Measurements from ENCODE around the gene RPE65.
"Not testable (repeated sequence)": the region's sequence is repeated elsewhere in the genome, so short reads cannot be mapped to it uniquely, and the experiment has no call there.

Gene RPE65

GRCh38 chr1:68453060-68453670, 3.4 kb upstream of the RPE65 start:
- no peak for DNase-seq (ENCODE audit: low read depth)

- no peak for DNase-seq (ENCODE audit: low read depth)
These were observed 1.4 kb downstream of the RPE65 start for GRCh38 chr1:68448365-68448764.

- DNase-seq (ENCODE audit: low read depth) = no peak
These were observed 4.0 kb downstream of the RPE65 start for GRCh38 chr1:68445709-68446108.

DNA sequence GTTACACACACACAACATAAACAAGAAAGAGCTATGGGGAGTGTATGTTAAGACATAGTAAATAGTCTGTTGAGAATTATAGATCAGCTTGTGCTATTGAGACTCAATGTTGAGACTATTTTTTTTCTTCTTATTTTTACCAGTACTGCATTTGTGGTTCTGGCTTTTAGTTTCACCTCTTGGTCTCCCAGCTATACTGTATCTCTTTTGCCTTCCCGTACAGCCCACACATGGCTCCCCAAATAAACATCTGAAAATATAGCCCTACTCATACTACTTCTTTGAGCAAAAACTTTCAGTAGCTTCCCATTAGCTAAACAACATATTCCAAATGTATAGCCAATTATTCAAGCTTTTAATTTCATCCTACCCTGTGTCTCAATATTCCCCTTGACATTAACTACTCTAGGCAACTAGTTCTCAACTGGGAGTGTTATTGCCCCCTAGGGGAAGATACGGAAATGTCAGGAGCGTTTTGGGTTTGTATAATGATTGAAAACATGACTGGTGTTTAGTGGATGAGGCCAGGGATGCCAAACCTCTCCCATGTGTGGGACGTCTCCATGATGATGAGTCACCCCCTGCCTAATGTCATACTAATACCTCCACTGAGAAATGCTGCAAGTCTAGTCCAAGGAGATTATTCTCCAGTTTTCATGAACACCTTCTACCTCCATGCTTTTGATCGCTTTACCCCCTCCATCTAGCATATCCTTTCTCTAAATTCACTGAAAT, 6.8 kb downstream of the RPE65 start:
- DNase-seq (ENCODE audit: low read depth) = no peak

GRCh38 chr1:68442006-68442405, 7.7 kb downstream of the RPE65 start:
- DNase-seq (ENCODE audit: low read depth) = no peak

GRCh38 chr1:68438310-68438709, 11.4 kb downstream of the RPE65 start:
- DNase-seq (ENCODE audit: low read depth) = no peak

GRCh38 chr1:68433395-68433794, 16.4 kb downstream of the RPE65 start:
- DNase-seq (ENCODE audit: low read depth) = no peak

- DNase-seq (ENCODE audit: low read depth) = no peak
These were observed 18.7 kb downstream of the RPE65 start for GRCh38 chr1:68431076-68431475.

DNA sequence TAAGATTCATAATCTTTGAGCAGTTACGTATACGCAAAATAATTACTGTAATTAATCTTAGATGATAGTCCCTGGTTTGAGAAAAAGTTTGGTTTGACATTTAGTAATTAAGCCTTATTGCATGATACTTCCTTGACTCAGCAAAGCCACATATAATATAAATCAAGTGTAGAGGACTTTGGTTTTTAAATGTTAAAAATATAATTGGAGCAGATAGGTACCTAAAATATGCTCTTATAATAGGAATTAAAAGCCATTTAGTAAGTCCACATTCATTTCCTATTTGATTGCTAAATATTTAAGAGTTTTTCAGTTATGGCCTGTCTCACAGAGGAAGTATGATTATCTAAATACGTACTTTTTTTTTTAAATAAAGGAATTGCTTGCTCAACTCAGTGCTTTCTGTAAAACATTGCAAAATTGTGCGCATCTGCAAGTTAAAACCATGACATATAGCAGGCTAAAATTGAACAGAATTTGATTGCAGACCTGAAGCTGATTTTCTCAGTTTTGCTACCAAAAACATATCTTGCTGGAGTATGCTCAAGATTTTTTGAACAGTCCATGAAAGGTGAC, 20.4 kb downstream of the RPE65 start:
- DNase-seq (ENCODE audit: low read depth) = no peak

DNA sequence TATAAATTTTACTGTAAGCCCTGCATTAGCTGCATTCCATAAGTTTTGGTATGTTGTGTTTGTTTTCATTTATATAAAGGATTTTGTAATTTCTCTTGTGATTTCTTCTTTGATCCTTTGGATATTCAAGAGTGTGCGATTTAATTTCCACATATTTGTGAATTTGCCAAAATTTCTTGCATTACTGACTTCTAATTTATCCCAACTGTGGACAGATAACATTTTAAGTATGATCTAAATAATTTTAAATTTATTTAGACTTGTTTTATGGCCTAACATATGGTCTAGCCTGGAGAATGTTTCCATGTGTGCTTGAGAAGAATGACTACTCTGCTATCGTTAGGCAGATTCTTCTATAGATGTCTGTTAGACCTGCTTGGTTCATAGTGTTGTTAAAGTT, 23.2 kb downstream of the RPE65 start:
- no peak for DNase-seq (ENCODE audit: low read depth)

DNA sequence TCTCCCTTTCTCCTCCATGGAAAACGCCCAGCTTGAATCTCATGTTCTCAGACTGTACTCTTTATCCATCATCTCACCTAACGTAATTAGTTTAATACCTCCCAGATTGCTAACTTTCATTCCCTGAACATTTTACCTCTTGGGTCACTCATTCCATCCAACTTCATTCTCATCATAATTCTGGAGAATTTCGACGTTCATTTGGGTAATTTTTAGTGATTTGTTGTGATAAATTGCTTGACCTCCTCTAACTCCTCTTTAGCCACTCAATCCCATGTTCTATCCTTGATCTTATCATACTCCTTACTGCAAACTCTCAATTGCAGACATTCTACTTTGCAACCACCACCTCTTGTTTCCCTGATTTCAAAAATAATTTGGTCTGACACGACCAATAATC, 28.4 kb downstream of the RPE65 start:
- no peak for DNase-seq (ENCODE audit: low read depth)

DNA sequence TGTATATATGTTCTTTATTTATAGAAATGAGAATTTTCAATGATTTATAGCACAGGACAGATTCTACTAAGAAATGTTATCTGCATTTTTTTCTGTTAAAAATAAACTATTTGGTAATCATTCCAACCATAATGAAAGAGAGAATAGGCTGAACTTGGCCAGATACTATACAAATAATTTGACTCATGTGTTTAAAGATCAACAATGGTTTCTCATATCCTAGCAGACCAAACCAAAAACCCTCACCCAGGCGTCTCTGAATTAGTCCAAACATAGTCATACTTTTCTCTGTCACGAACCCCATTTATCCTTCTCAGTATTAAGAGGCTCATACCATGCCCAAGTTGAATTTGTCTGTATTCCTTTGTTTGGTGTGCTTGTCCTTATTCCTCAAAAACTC, 40.3 kb downstream of the RPE65 start:
- DNase-seq (ENCODE audit: low read depth) = no peak

DNA sequence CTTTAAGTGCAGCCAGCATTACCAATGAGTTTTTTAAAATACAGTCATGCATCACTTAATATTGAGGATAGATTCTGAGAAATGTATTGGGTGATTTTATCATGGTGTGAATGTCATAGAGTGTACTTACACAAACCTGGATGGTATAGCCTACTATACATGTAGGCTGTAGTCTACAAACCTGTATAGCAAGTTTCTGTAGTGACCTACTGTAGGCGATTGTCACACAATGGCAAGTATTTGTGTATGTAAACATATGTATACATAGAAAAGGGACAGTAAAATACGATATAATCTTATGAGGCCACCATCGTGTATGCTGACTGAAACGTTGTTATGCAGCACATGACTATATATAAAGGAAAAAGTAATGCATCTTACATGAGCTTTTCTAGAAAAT, 48.2 kb downstream of the RPE65 start:
- no peak for DNase-seq (ENCODE audit: low read depth)

DNA sequence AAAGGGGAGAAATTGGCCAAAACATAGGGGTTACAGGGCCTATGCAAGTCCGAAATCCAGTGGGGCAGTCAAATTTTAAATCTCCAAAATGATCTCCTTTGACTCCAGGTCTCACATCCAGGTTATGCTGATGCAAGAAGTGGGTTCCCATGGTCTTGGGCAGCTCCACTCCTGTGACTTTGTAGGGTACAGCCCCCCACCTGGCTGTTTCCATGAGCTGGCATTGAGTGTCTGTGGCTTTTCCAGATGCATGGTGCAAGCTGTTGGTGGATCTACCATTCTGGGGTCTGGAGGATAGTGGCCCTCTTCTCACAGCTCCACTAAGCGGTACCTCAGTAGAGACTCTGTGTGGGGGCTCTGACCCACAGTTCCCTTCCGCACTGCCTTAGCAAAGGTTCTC, 54.2 kb downstream of the RPE65 start:
- not testable (repeated sequence) for DNase-seq (ENCODE audit: low read depth)

- not testable (repeated sequence) for DNase-seq (ENCODE audit: low read depth)
These were observed 57.3 kb downstream of the RPE65 start for GRCh38 chr1:68392474-68392873.

- DNase-seq (ENCODE audit: low read depth) = not testable (repeated sequence)
These were observed 63.8 kb downstream of the RPE65 start for GRCh38 chr1:68385798-68386524.

DNA sequence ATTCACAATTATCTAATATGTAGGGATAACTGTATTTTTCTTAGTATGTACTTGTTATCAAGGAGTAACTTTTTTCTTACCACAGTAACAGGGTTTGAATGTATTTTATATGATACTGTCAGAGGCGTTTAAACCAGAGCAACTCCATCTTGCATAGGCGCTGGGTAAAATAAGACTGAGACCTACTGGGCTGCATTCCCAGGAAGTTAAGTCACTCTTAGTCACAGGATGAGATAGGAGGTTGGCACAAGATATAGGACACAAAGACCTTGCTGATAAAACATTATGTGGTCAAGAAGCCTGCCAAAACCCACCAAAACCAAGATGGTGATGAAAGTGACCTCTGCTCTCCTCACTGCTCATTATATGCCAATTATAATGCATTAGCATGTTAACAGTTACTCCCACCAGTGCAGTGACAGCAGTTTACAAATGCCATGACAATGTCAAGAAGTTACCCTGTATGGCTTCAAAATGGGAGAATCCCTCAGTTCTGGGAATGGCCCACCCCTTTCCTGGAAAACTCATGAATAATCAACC, 64.8 kb downstream of the RPE65 start:
- DNase-seq (ENCODE audit: low read depth) = no peak

DNA sequence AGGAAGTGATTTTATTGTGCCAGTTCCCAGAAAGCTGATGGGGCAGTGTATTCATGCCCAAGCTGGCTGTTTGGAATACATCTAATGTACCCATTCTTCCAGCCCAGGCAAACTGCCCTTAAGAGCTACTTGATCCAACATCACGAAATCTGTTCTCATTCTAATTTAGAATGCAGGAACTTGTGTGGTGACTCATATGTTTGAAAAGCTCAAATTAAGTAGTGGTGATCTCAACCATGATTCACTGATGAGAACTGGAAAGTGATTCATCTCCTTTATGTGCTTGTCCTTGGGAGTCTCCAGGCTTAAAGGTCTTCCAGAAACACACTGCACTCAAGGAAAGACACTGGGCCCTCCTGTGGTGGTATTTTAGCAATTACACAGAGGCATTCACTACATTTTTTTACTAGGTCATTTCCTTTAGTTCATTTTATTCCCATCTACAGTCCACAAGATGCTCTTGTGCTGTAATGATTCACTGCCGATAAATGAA, 65.4 kb downstream of the RPE65 start:
- no peak for DNase-seq (ENCODE audit: low read depth)

GRCh38 chr1:68383092-68383491, 66.7 kb downstream of the RPE65 start:
- no peak for DNase-seq (ENCODE audit: low read depth)

GRCh38 chr1:68379085-68379478, 70.7 kb downstream of the RPE65 start:
- no peak for DNase-seq (ENCODE audit: low read depth)
